Upper lobe of right lung (tissue), 1 donor: ENCODE measurements around the gene PXYLP1. TPM values are rescaled to one million over a fixed set of nuclear protein-coding genes. Genes with fewer than 3 reads are reported as not detected.

ENCODE experiments used
- ATAC-seq: fragments of 200-7000 bp; cut with Tn5 transposase; one replicate; pipeline ENCODE4 v1.9.1; 2020; ENCODE audit warnings: mild to moderate bottlenecking, moderate library complexity
- DNase-seq: peaks from one replicate; pipeline ENCODE4 v3.0.0-alpha.2; 2020
- H3K27ac ChIP-seq: fragments of 200-600 bp; one replicate; pipeline ENCODE4 v1.8.0; 2022
- H3K27me3 ChIP-seq: fragments of 200-600 bp; one replicate; pipeline ENCODE4 v1.8.0; 2022; ENCODE audit warnings: mild to moderate bottlenecking
- H3K36me3 ChIP-seq: fragments of 200-600 bp; one replicate; pipeline ENCODE4 v1.8.0; 2022
- H3K4me1 ChIP-seq: fragments of 200-600 bp; one replicate; pipeline ENCODE4 v1.8.0; 2022
- H3K4me3 ChIP-seq: fragments of 200-600 bp; one replicate; pipeline ENCODE4 v1.8.0; 2022; ENCODE audit warnings: mild to moderate bottlenecking
- H3K9me3 ChIP-seq: fragments of 200-600 bp; one replicate; pipeline ENCODE4 v1.8.0; 2022
- intact Hi-C: fragments of 100-400 bp; cut with DNase I; formaldehyde crosslinking; loops from one replicate; pipeline ENCODE4 v1.11.0; 2022
- total RNA-seq: library from RNA; stranded (reverse); fragmentation: NEBNext Ultra II Directional; extraction: Animal tissue kit (Norgen Biotek cat#: 25700); gene quantifications from one replicate; pipeline ENCODE4 v1.2.1, GENCODE V29; 2021
- TF ChIP-seq, protein P1 (sequence below): fragments of 200-600 bp; IDR thresholded peaks from one replicate; pipeline ENCODE4 v1.8.0; 2022; ENCODE audit warnings: antibody characterized with exemption
- donor health status: DM: no; HTN: yes; CAD: no; lungs with severe emphysema.

The PXYLP1 gene
- total RNA-seq, 1 donor from 2014 or later: 13.6 TPM

DNA sequence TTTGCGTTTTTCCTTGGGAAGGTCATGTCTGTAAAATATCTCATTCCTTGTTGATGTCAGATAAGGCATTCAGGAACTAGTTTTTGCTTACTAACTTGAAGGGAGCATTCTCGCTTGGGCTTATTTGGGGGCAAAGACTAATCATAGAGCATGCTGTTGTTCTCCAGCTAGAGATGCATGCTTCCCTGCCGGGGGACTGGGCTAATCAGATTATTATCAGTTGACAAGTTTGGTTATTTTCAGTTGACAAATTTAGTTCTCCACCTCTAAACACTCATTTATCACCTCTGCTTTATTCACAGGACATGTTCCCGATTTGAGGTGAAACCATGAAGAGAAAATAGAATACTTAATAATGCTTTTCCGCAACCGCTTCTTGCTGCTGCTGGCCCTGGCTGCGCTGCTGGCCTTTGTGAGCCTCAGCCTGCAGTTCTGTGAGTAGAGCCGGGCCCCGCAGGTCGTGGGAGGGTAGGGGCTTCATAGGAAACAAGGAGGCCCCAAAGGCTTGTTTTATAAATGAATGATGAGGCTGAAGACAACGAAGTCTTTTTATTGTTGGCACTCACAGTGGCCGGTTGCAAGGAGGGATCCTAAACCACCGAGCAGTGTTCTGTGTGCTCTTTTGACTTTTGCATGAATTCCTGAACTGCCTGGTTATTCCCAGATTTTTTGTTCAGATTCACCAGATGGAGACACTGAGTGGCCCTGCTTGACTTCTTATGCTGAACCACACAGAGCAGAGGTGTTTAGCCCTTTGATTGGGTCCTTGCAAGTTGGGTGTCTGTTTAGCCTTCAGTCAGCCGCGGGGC lies 28.4 kb downstream of the PXYLP1 start:
- Histone ChIP-seq H3K27me3 (no peaks in the 10 kb centered on the region), H3K9me3 (no peaks in the 10 kb centered on the region), H3K36me3 (peaks cover 8% of the 10 kb centered on the region), H3K4me1 (no peaks in the 10 kb centered on the region), H3K4me3 (no peak overlapping the region), H3K27ac (no peak overlapping the region)
- no peak for ATAC-seq
- intact Hi-C loops: no loop called here
- peak; percentile 44 for DNase-seq
- TF ChIP-seq, protein P1, sequence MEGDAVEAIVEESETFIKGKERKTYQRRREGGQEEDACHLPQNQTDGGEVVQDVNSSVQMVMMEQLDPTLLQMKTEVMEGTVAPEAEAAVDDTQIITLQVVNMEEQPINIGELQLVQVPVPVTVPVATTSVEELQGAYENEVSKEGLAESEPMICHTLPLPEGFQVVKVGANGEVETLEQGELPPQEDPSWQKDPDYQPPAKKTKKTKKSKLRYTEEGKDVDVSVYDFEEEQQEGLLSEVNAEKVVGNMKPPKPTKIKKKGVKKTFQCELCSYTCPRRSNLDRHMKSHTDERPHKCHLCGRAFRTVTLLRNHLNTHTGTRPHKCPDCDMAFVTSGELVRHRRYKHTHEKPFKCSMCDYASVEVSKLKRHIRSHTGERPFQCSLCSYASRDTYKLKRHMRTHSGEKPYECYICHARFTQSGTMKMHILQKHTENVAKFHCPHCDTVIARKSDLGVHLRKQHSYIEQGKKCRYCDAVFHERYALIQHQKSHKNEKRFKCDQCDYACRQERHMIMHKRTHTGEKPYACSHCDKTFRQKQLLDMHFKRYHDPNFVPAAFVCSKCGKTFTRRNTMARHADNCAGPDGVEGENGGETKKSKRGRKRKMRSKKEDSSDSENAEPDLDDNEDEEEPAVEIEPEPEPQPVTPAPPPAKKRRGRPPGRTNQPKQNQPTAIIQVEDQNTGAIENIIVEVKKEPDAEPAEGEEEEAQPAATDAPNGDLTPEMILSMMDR: no peak

DNA sequence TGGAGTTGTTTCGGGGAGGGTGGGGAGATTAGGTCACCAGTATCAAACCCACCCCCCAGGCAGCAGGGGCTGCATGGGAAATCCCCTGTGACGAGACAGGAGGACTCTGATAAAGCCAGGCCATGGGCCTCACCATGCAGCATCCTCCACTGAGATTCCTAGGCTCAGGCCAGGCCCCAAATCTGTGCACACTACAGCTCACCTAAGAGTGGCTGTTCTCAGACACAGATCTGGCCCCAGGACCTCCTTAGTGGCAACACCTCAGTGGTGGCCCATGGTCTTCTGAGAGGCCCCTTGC lies 29.0 kb downstream of the PXYLP1 start:
- ATAC-seq (no peak), DNase-seq (peak; percentile 28)
- Histone ChIP-seq H3K9me3 (no peaks in the 10 kb centered on the region), H3K4me1 (no peaks in the 10 kb centered on the region), H3K27me3 (no peaks in the 10 kb centered on the region), H3K27ac (no peak overlapping the region), H3K4me3 (no peak overlapping the region), H3K36me3 (peaks cover 8% of the 10 kb centered on the region)
- intact Hi-C loops: no loop called here
- TF ChIP-seq, protein P1: no peak

DNA sequence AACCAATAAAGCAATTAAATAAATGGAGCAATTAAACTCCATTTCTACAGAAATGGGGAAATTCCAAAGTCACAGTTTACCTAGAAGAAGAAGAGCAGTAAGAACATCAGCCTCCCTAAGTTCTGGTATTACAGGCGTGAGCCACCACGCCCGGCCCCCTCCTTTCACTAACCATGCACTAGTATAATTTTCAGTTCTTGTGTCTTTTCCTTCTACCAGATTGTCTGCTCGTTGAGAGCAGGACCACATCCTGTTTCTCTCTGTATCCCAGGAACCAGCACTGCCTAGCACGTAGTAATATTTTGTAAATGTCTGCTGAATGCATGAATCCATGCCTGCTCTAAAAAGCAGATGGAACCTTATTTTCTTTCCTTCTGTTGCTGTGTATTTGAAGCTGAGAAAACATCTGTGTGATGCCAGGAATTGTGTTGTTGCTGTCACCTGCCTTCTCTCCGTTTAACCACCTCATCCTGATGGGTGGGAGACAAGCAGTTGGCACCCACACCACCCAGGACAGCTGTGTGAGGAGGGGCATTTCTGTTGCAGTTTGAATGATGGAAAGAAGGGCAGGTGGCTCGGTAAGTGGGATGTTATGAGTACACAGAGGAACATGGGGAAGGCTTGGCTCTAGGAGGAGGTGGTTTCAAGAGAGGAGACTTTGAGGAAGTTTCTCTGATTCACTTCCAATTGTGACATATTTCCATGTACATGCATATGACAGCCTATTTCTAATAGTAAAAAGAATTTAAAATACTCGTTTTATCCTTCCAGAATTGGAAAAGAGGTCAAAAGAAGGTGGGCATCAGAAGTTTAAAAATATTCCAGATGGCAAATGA lies 30.1 kb downstream of the PXYLP1 start:
- TF ChIP-seq, protein P1: no peak
- no peaks in the 10 kb centered on the region for H3K27me3 ChIP-seq
- H3K9me3 ChIP-seq: no peaks in the 10 kb centered on the region
- H3K4me3 ChIP-seq: no peak overlapping the region
- ATAC-seq (peak; percentile 39), DNase-seq (no peak)
- peaks cover 8% of the 10 kb centered on the region for H3K36me3 ChIP-seq
- no peaks in the 10 kb centered on the region for H3K4me1 ChIP-seq
- intact Hi-C loops: no loop called here
- no peak overlapping the region for H3K27ac ChIP-seq

DNA sequence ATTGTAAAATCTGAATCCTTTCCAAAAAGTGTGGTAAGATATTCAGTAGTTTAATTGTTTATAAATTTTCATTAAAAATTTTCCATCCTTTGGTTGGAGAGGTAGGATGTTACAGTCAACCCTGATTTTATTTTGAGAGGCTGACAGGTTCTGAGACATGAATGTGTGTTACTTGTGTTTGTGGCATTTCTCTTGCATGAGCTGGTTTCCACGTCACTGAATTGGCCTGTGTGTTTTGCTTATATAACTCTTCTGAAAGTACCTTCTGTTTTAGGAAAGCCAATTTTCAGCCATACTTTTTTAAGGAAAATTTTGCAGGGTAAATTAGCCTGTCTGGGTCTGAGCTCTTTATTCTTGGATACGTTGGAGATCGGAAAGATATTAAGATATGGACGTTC lies 30.7 kb downstream of the PXYLP1 start:
- ATAC-seq (no peak), DNase-seq (no peak)
- TF ChIP-seq, protein P1: no peak
- H3K27ac ChIP-seq: no peak overlapping the region
- no peaks in the 10 kb centered on the region for H3K27me3 ChIP-seq
- H3K4me1 ChIP-seq: no peaks in the 10 kb centered on the region
- H3K9me3 ChIP-seq: no peaks in the 10 kb centered on the region
- H3K36me3 ChIP-seq: peaks cover 8% of the 10 kb centered on the region
- H3K4me3 ChIP-seq: no peak overlapping the region
- intact Hi-C loops: no loop called here

DNA sequence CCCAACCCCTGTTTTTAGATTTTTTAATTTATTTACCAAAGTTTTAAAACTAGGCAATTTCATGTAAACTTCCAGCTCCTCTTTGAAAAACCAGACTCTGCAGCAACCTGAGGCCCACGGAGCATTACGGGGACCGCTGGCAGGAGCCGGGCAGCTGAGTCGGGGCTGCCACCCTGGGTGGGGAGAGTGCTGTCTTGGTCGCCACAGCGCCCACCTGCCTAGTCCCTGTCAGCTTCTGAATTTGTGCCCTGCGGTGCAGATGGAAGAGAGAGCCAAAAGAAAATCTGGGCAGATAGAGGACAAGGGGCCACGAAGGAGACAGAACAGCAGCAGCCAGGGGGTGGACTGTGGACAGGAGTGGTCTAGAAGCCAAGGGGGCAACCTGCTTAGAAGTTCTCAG lies 34.6 kb downstream of the PXYLP1 start:
- H3K9me3 ChIP-seq: no peaks in the 10 kb centered on the region
- intact Hi-C loops: no loop called here
- H3K36me3 ChIP-seq: no peaks in the 10 kb centered on the region
- H3K27me3 ChIP-seq: no peaks in the 10 kb centered on the region
- TF ChIP-seq, protein P1: no peak
- H3K4me3 ChIP-seq: no peak overlapping the region
- no peaks in the 10 kb centered on the region for H3K4me1 ChIP-seq
- ATAC-seq (no peak), DNase-seq (no peak)
- no peak overlapping the region for H3K27ac ChIP-seq
